ENCODE data around the gene ARMC9.

ARMC9 gene

DNA sequence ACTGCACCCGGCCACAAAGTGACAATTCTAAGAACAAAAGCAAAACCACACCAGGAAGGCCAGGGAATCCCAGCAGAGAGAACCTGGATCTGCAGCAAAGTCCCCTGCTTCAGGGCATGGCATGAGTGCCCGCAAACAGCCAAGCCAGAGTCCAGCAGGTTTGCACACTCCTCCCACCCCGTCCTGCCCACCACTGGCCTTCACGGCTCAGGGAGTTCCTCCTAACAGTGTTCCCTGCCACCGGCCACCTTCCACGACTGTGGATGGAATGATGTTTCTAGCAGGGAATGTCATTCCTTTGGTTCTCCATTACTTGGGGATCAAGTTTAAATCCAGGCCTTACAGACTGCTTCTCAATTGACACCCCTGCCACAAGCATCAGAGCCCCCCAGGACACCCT, 155.0 kb downstream of the ARMC9 start:
- no peak for ATAC-seq
- no peak for TF ChIP-seq TCF4 (CRISPR knock-in tag; IDR thresholded peaks at IDR 0.05; ENCODE audit: borderline replicate concordance)
- TF ChIP-seq ZNF565 (CRISPR knock-in tag; conservative IDR thresholded peaks at IDR 0.05; ENCODE audit: low read depth): no peak
- TF ChIP-seq ISL1 (CRISPR knock-in tag; IDR thresholded peaks at IDR 0.05): no peak
- no peak for TF ChIP-seq SNAI2 (CRISPR knock-in tag; IDR thresholded peaks at IDR 0.05)
- TF ChIP-seq PPARA (CRISPR knock-in tag; IDR thresholded peaks at IDR 0.05; ENCODE audit: borderline replicate concordance): no peak
- TF ChIP-seq ZNF8 (CRISPR knock-in tag; IDR thresholded peaks at IDR 0.05): no peak

DNA sequence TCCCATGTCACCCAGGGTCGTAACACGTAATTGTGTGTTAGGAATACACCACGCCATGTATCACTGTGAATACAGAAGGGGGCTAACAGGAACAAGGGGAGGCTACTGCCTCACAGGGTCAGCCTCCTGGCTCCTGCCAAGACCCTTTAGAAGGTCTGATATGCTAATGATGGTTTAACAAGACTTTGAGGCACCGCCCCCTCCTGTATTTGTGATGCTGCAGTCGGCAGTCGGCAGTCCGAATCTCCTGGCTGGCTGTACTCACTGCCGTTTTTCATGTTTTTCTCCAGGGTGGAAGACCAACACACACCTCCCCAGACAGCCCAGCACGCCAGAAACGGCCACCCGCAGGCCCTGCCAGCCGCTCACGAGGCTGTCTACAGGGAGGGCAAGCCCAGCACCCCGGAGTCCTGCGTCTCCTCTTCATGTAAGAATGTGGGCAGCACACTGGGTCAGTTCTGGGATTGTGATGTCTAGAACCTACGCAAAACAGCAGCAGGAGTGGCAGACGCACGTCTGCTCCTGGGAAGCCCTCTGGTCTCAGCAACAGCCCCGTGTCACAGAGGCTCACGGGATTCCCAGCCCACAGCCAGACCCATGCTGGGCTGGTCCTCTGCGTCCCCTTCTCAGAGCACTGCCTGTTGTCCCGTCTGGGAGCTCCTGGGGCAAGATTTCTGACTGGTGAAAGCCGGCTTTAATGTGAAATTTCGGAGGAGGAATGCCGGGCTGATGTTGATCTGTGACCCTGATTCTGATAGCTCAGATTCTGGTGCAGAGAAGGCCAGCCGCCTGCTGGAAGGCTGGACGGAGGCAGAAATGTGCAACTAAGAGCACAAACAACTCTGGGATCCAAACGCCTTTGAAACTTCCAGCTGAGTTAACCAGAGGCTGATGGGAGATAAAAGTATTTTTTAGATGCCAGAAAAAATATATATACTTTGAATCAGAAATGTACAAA, 157.4 kb downstream of the ARMC9 start:
- TF ChIP-seq PPARA (CRISPR knock-in tag; IDR thresholded peaks at IDR 0.05; ENCODE audit: borderline replicate concordance) (no peak), TCF4 (CRISPR knock-in tag; IDR thresholded peaks at IDR 0.05; ENCODE audit: borderline replicate concordance) (no peak), CSDC2 (CRISPR knock-in tag; IDR thresholded peaks at IDR 0.05) (no peak), BACH2 (CRISPR knock-in tag; IDR thresholded peaks at IDR 0.05; ENCODE audit: borderline replicate concordance) (no peak)
- TF ChIP-seq, protein P1, sequence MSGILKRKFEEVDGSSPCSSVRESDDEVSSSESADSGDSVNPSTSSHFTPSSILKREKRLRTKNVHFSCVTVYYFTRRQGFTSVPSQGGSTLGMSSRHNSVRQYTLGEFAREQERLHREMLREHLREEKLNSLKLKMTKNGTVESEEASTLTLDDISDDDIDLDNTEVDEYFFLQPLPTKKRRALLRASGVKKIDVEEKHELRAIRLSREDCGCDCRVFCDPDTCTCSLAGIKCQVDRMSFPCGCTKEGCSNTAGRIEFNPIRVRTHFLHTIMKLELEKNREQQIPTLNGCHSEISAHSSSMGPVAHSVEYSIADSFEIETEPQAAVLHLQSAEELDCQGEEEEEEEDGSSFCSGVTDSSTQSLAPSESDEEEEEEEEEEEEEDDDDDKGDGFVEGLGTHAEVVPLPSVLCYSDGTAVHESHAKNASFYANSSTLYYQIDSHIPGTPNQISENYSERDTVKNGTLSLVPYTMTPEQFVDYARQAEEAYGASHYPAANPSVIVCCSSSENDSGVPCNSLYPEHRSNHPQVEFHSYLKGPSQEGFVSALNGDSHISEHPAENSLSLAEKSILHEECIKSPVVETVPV (CRISPR knock-in tag; IDR thresholded peaks at IDR 0.05): no peak
- ATAC-seq: peak; percentile 48; the same call in 2 of the 3 replicates

DNA sequence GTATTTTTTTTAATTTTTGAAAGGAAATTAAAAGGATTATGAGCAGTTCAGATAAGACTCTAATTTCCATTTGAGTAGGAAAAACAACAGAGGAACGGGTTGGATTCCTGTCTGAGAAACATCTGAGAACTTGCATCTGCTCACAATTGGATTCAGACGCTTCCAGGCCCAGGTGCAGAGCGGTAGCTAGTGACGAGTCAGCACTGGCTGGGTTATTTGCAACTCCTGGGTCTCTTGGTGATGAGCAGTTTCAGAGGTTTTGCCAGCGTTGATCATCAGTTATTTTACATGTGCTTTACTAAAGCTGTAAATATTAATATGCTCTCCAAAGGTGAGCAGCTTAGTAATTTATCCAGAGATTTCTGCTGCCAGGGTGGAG, 158.0 kb downstream of the ARMC9 start:
- no peak for TF ChIP-seq GLIS3 (CRISPR knock-in tag; IDR thresholded peaks at IDR 0.05)
- TF ChIP-seq, protein P2, sequence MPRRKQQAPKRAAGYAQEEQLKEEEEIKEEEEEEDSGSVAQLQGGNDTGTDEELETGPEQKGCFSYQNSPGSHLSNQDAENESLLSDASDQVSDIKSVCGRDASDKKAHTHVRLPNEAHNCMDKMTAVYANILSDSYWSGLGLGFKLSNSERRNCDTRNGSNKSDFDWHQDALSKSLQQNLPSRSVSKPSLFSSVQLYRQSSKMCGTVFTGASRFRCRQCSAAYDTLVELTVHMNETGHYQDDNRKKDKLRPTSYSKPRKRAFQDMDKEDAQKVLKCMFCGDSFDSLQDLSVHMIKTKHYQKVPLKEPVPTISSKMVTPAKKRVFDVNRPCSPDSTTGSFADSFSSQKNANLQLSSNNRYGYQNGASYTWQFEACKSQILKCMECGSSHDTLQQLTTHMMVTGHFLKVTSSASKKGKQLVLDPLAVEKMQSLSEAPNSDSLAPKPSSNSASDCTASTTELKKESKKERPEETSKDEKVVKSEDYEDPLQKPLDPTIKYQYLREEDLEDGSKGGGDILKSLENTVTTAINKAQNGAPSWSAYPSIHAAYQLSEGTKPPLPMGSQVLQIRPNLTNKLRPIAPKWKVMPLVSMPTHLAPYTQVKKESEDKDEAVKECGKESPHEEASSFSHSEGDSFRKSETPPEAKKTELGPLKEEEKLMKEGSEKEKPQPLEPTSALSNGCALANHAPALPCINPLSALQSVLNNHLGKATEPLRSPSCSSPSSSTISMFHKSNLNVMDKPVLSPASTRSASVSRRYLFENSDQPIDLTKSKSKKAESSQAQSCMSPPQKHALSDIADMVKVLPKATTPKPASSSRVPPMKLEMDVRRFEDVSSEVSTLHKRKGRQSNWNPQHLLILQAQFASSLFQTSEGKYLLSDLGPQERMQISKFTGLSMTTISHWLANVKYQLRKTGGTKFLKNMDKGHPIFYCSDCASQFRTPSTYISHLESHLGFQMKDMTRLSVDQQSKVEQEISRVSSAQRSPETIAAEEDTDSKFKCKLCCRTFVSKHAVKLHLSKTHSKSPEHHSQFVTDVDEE (CRISPR knock-in tag; IDR thresholded peaks at IDR 0.05): no peak
- TF ChIP-seq OSR1 (CRISPR knock-in tag; IDR thresholded peaks at IDR 0.05): no peak
- no peak for TF ChIP-seq PPARA (CRISPR knock-in tag; IDR thresholded peaks at IDR 0.05; ENCODE audit: borderline replicate concordance)
- no peak for TF ChIP-seq BACH2 (CRISPR knock-in tag; IDR thresholded peaks at IDR 0.05; ENCODE audit: borderline replicate concordance)
- no peak for TF ChIP-seq ESRRG (CRISPR knock-in tag; IDR thresholded peaks at IDR 0.05)
- ATAC-seq: no peak

DNA sequence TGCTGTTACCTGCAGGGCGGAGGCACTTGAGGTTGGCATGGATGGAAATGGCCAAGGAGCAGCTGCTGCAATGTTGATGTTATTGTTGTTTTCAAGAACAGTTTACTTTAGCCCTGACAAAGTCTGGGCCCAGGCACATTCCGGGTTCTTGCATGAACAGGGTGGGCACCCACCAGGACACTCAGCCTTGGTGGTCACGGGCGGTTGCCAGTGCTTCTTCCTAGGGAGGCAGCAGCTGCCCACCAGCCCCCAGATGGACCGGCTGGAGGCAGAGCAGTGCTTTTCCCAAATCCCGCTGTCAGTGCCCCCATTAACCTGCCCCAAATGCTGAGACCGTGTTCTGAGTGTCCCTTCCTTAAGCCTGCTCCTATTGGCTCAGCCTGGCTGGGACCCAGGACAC, 158.6 kb downstream of the ARMC9 start:
- TF ChIP-seq ARNTL (CRISPR knock-in tag; IDR thresholded peaks at IDR 0.05; ENCODE audit: borderline replicate concordance, low read depth) (no peak), ZNF70 (CRISPR knock-in tag; IDR thresholded peaks at IDR 0.05) (no peak), SNAI2 (CRISPR knock-in tag; IDR thresholded peaks at IDR 0.05) (no peak), TCF4 (CRISPR knock-in tag; IDR thresholded peaks at IDR 0.05; ENCODE audit: borderline replicate concordance) (no peak), OSR1 (CRISPR knock-in tag; IDR thresholded peaks at IDR 0.05) (no peak), ZFP3 (CRISPR knock-in tag; IDR thresholded peaks at IDR 0.05) (no peak), ZNF8 (CRISPR knock-in tag; IDR thresholded peaks at IDR 0.05) (no peak), ZC3H10 (CRISPR knock-in tag; IDR thresholded peaks at IDR 0.05) (no peak), BACH2 (CRISPR knock-in tag; IDR thresholded peaks at IDR 0.05; ENCODE audit: borderline replicate concordance) (no peak), ESRRG (CRISPR knock-in tag; IDR thresholded peaks at IDR 0.05) (no peak)
- TF ChIP-seq, protein P2 (CRISPR knock-in tag; IDR thresholded peaks at IDR 0.05): no peak
- TF ChIP-seq, protein P3, sequence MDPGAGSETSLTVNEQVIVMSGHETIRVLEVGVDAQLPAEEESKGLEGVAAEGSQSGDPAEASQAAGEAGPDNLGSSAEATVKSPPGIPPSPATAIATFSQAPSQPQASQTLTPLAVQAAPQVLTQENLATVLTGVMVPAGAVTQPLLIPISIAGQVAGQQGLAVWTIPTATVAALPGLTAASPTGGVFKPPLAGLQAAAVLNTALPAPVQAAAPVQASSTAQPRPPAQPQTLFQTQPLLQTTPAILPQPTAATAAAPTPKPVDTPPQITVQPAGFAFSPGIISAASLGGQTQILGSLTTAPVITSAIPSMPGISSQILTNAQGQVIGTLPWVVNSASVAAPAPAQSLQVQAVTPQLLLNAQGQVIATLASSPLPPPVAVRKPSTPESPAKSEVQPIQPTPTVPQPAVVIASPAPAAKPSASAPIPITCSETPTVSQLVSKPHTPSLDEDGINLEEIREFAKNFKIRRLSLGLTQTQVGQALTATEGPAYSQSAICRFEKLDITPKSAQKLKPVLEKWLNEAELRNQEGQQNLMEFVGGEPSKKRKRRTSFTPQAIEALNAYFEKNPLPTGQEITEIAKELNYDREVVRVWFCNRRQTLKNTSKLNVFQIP (CRISPR knock-in tag; IDR thresholded peaks at IDR 0.05; ENCODE audit: borderline replicate concordance, low read depth): no peak
- TF ChIP-seq, protein P4, sequence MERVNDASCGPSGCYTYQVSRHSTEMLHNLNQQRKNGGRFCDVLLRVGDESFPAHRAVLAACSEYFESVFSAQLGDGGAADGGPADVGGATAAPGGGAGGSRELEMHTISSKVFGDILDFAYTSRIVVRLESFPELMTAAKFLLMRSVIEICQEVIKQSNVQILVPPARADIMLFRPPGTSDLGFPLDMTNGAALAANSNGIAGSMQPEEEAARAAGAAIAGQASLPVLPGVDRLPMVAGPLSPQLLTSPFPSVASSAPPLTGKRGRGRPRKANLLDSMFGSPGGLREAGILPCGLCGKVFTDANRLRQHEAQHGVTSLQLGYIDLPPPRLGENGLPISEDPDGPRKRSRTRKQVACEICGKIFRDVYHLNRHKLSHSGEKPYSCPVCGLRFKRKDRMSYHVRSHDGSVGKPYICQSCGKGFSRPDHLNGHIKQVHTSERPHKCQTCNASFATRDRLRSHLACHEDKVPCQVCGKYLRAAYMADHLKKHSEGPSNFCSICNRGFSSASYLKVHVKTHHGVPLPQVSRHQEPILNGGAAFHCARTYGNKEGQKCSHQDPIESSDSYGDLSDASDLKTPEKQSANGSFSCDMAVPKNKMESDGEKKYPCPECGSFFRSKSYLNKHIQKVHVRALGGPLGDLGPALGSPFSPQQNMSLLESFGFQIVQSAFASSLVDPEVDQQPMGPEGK (CRISPR knock-in tag; IDR thresholded peaks at IDR 0.05; ENCODE audit: borderline replicate concordance): no peak
- no peak for ATAC-seq
